ENCODE measurements around the gene PLEKHM2.
"Not testable (repeated sequence)": the region's sequence is repeated elsewhere in the genome, so short reads cannot be mapped to it uniquely, and the experiment has no call there.

Gene PLEKHM2

GRCh38 chr1:15696956-15697521, 12.9 kb downstream of the PLEKHM2 start:
- Histone ChIP-seq H3K36me3 (ENCODE audit: control insufficient read depth, insufficient read depth, low read length) (peaks cover 3% of the 10 kb centered on the region), H3K4me3 (ENCODE audit: low read length) (peak overlapping the region; percentile 19), H3K4me1 (ENCODE audit: control insufficient read depth, insufficient read depth, low read length) (no peaks in the 10 kb centered on the region), H3K27me3 (ENCODE audit: control insufficient read depth, insufficient read depth, low read length) (no peaks in the 10 kb centered on the region), H3K9ac (ENCODE audit: low read length) (no peak overlapping the region), H3K27ac (ENCODE audit: low read depth, low read length) (peak overlapping the region; percentile 30)

- Histone ChIP-seq H3K4me3 (ENCODE audit: low read length) (no peak overlapping the region), H3K4me1 (ENCODE audit: control insufficient read depth, insufficient read depth, low read length) (peaks cover 4% of the 10 kb centered on the region), H3K9ac (ENCODE audit: low read length) (no peak overlapping the region), H3K36me3 (ENCODE audit: control insufficient read depth, insufficient read depth, low read length) (peaks cover 3% of the 10 kb centered on the region), H3K27ac (ENCODE audit: low read depth, low read length) (no peak overlapping the region), H3K27me3 (ENCODE audit: control insufficient read depth, insufficient read depth, low read length) (no peaks in the 10 kb centered on the region)
Observed at GRCh38 chr1:15698201-15698600, 14.1 kb downstream of the PLEKHM2 start.

GRCh38 chr1:15699321-15699720, 15.2 kb downstream of the PLEKHM2 start:
- peaks cover 13% of the 10 kb centered on the region for H3K4me1 ChIP-seq (ENCODE audit: control insufficient read depth, insufficient read depth, low read length)
- H3K27ac ChIP-seq (ENCODE audit: low read depth, low read length); H3K4me3 ChIP-seq (ENCODE audit: low read length); H3K9ac ChIP-seq (ENCODE audit: low read length); H3K27me3 ChIP-seq (ENCODE audit: control insufficient read depth, insufficient read depth, low read length); H3K36me3 ChIP-seq (ENCODE audit: control insufficient read depth, insufficient read depth, low read length): not testable (repeated sequence)

GRCh38 chr1:15700508-15700907, 16.4 kb downstream of the PLEKHM2 start:
- Histone ChIP-seq H3K27me3 (ENCODE audit: control insufficient read depth, insufficient read depth, low read length) (no peaks in the 10 kb centered on the region), H3K4me1 (ENCODE audit: control insufficient read depth, insufficient read depth, low read length) (peaks cover 14% of the 10 kb centered on the region), H3K4me3 (ENCODE audit: low read length) (no peak overlapping the region), H3K36me3 (ENCODE audit: control insufficient read depth, insufficient read depth, low read length) (peaks cover 3% of the 10 kb centered on the region), H3K27ac (ENCODE audit: low read depth, low read length) (no peak overlapping the region), H3K9ac (ENCODE audit: low read length) (no peak overlapping the region)

GRCh38 chr1:15701784-15702183, 17.7 kb downstream of the PLEKHM2 start:
- Histone ChIP-seq H3K4me3 (ENCODE audit: low read length) (no peak overlapping the region), H3K27ac (ENCODE audit: low read depth, low read length) (no peak overlapping the region), H3K27me3 (ENCODE audit: control insufficient read depth, insufficient read depth, low read length) (no peaks in the 10 kb centered on the region), H3K4me1 (ENCODE audit: control insufficient read depth, insufficient read depth, low read length) (peaks cover 14% of the 10 kb centered on the region), H3K9ac (ENCODE audit: low read length) (no peak overlapping the region), H3K36me3 (ENCODE audit: control insufficient read depth, insufficient read depth, low read length) (no peaks in the 10 kb centered on the region)

GRCh38 chr1:15702722-15703550, 18.8 kb downstream of the PLEKHM2 start:
- Histone ChIP-seq H3K27me3 (ENCODE audit: control insufficient read depth, insufficient read depth, low read length) (no peaks in the 10 kb centered on the region), H3K27ac (ENCODE audit: low read depth, low read length) (peak overlapping the region; percentile 85), H3K4me3 (ENCODE audit: low read length) (peak overlapping the region; percentile 16), H3K9ac (ENCODE audit: low read length) (no peak overlapping the region), H3K4me1 (ENCODE audit: control insufficient read depth, insufficient read depth, low read length) (peaks cover 14% of the 10 kb centered on the region), H3K36me3 (ENCODE audit: control insufficient read depth, insufficient read depth, low read length) (no peaks in the 10 kb centered on the region)

- H3K4me3 ChIP-seq (ENCODE audit: low read length): no peak overlapping the region
- no peaks in the 10 kb centered on the region for H3K27me3 ChIP-seq (ENCODE audit: control insufficient read depth, insufficient read depth, low read length)
- peak overlapping the region; percentile 85 for H3K27ac ChIP-seq (ENCODE audit: low read depth, low read length)
- no peaks in the 10 kb centered on the region for H3K36me3 ChIP-seq (ENCODE audit: control insufficient read depth, insufficient read depth, low read length)
- no peak overlapping the region for H3K9ac ChIP-seq (ENCODE audit: low read length)
- H3K4me1 ChIP-seq (ENCODE audit: control insufficient read depth, insufficient read depth, low read length): peaks cover 14% of the 10 kb centered on the region
Observed at GRCh38 chr1:15703562-15703961, 19.4 kb downstream of the PLEKHM2 start.

GRCh38 chr1:15704526-15705183, 20.5 kb downstream of the PLEKHM2 start:
- Histone ChIP-seq H3K4me3 (ENCODE audit: low read length) (no peak overlapping the region), H3K27me3 (ENCODE audit: control insufficient read depth, insufficient read depth, low read length) (no peaks in the 10 kb centered on the region), H3K4me1 (ENCODE audit: control insufficient read depth, insufficient read depth, low read length) (peaks cover 14% of the 10 kb centered on the region), H3K36me3 (ENCODE audit: control insufficient read depth, insufficient read depth, low read length) (no peaks in the 10 kb centered on the region), H3K27ac (ENCODE audit: low read depth, low read length) (peak overlapping the region; percentile 85), H3K9ac (ENCODE audit: low read length) (no peak overlapping the region)

- no peak overlapping the region for H3K9ac ChIP-seq (ENCODE audit: low read length)
- no peaks in the 10 kb centered on the region for H3K36me3 ChIP-seq (ENCODE audit: control insufficient read depth, insufficient read depth, low read length)
- H3K4me3 ChIP-seq (ENCODE audit: low read length): no peak overlapping the region
- peaks cover 14% of the 10 kb centered on the region for H3K4me1 ChIP-seq (ENCODE audit: control insufficient read depth, insufficient read depth, low read length)
- H3K27ac ChIP-seq (ENCODE audit: low read depth, low read length): peak overlapping the region; percentile 85
- no peaks in the 10 kb centered on the region for H3K27me3 ChIP-seq (ENCODE audit: control insufficient read depth, insufficient read depth, low read length)
Observed at GRCh38 chr1:15705184-15705566, 21.1 kb downstream of the PLEKHM2 start.

GRCh38 chr1:15706751-15707150, 22.6 kb downstream of the PLEKHM2 start:
- Histone ChIP-seq H3K9ac (ENCODE audit: low read length) (no peak overlapping the region), H3K27me3 (ENCODE audit: control insufficient read depth, insufficient read depth, low read length) (no peaks in the 10 kb centered on the region), H3K36me3 (ENCODE audit: control insufficient read depth, insufficient read depth, low read length) (no peaks in the 10 kb centered on the region), H3K27ac (ENCODE audit: low read depth, low read length) (no peak overlapping the region), H3K4me3 (ENCODE audit: low read length) (no peak overlapping the region), H3K4me1 (ENCODE audit: control insufficient read depth, insufficient read depth, low read length) (peaks cover 14% of the 10 kb centered on the region)

- Histone ChIP-seq H3K36me3 (ENCODE audit: control insufficient read depth, insufficient read depth, low read length) (no peaks in the 10 kb centered on the region), H3K4me1 (ENCODE audit: control insufficient read depth, insufficient read depth, low read length) (peaks cover 14% of the 10 kb centered on the region), H3K9ac (ENCODE audit: low read length) (no peak overlapping the region), H3K27ac (ENCODE audit: low read depth, low read length) (no peak overlapping the region), H3K4me3 (ENCODE audit: low read length) (no peak overlapping the region), H3K27me3 (ENCODE audit: control insufficient read depth, insufficient read depth, low read length) (no peaks in the 10 kb centered on the region)
Observed at GRCh38 chr1:15707239-15707925, 23.3 kb downstream of the PLEKHM2 start.

GRCh38 chr1:15708486-15709137, 24.5 kb downstream of the PLEKHM2 start:
- H3K4me3 ChIP-seq (ENCODE audit: low read length): no peak overlapping the region
- no peak overlapping the region for H3K27ac ChIP-seq (ENCODE audit: low read depth, low read length)
- no peak overlapping the region for H3K9ac ChIP-seq (ENCODE audit: low read length)
- no peaks in the 10 kb centered on the region for H3K36me3 ChIP-seq (ENCODE audit: control insufficient read depth, insufficient read depth, low read length)
- H3K4me1 ChIP-seq (ENCODE audit: control insufficient read depth, insufficient read depth, low read length): peaks cover 7% of the 10 kb centered on the region
- no peaks in the 10 kb centered on the region for H3K27me3 ChIP-seq (ENCODE audit: control insufficient read depth, insufficient read depth, low read length)

Data from rectal smooth muscle tissue (tissue), 1 donor.